GM18520 (cell line): Measurements from ENCODE around the gene CENPF.

Source experiments
- ATAC-seq: cut with Tn5 transposase; IDR thresholded peaks from one replicate; pipeline ENCODE4 v1.9.1; 2021; ENCODE audit not compliant: unreplicated experiment

The CENPF gene

DNA sequence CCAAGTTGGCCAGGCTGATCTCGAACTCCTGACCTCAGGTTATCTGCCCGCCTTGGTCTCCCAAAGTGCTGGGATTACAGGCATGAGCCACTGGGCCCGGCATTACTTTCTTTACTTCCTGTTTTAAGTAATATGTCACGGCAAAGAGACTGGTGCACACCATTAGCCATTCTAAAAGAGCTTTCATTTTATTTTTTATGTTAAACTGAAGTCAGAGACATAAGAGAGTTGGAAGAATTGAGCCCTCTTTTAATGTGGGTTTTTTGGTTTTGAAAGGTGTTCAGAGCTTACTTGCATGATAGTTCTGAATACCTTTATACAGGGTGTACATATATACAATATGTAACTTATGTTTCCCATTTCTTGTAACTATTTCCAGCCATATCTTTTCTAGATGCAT, 14.3 kb downstream of the CENPF start:
- no peak for ATAC-seq

DNA sequence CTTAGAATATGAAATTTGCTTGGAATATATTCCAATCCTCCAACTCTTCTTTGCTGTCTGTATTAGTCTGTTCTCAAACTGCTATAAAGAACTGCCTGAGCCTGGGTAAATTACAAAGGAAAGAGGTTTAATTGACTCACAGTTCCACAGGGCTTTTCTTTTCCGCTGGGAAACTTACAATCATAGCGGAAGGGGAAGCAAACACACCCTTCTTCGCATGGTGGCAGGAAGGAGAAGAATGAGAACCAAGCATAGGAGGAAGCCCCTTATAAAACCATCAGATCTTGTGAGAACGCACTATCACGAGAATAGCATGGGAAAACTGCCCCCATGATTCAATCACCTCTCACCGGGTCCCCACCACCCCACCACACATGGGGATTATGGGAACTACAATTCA, 14.8 kb downstream of the CENPF start:
- ATAC-seq, result no peak

DNA sequence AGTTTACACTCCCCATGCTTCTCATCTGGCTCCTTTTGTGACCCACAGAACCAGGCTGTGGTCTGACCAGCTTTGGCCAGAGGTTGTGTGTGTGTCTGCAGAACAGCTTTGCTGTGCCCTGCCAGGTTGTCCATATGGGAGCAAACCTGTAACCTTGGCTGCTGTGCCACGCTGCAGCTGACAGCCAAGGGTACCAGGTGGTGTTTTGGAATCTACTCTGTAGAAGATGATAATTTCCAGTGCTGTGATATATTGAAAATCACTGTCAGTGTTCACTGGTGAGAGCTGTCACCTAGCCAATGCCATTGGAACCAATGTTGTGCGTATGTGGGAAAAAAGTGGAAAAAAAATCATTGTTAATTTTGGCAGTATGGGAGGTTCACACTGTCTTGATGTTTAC, 18.2 kb downstream of the CENPF start:
- no peak for ATAC-seq

DNA sequence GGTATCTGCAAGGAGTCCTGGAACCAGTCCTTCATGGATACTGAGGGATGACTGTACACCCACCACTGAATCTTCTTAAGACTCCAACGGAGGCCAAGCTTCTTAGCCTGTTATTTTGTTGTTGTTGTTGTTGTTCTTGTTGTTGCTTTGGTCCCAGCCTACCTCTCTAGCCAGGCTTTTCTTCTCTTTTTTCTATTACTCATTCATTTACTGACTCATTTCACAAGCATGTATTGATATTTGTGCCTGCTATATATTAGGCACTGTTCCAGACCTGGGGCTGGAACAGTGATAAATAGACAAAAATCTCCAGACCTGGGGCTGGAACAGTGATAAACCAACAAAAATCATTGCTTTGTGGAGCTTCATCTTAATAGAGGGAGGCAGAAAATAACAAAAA, 20.4 kb downstream of the CENPF start:
- no peak for ATAC-seq

DNA sequence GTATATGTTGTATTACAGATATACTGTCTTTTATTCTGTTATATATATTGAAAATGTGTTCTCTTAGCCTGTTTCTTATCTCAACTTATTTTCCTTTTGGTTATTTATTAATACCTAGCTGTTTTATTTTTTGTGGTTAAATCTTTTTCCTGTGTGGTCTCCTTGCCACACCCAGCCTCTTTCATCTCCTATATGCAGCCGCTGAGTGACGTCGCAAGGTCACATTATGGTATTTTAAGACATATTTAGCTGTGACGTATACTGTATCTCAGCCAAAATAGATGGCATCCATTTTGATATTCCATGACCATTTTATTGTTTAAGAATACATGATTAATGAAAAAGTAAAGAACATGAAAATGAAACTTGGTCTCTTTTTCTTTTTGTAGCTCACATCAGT, 29.1 kb downstream of the CENPF start:
- ATAC-seq, result no peak

DNA sequence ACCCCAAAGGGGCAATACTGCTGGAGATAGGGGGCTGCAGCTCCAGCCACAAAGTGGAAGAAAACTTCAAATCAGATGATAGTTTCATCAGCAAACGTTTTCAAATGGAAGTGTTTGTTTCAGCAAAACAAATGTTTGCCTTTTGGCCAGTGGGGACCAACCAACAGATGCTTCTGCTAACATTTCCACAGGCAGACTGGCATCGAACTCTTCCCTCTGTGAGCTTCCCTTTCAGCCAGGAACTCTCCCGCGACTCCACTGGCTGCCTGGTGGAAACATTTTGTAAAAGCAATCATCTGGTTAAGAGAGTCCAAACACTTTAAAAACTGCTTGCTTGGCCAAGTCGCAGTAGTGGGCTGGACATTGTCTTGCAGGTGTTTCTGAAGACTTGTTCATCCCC, 30.7 kb downstream of the CENPF start:
- no peak for ATAC-seq

DNA sequence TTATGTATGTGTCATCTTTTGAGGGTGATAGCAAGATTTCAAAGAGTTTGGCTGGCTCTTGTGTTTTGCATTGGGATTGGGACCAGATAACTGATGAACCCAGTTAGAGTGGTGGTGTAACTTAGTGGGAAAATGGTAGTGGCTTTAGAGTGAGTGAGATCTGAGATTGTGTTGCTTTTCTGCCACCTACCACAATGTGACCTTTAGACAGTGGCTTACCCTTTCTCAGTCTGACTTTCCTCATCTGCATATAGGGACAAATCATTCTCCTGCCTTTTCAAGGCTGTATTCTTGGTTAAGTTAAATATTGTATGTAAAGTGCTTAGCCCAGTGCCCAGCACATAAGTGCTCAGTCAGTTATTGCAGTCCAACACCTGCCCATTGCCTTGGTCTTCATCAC, 31.3 kb downstream of the CENPF start:
- peak; percentile 77 for ATAC-seq

DNA sequence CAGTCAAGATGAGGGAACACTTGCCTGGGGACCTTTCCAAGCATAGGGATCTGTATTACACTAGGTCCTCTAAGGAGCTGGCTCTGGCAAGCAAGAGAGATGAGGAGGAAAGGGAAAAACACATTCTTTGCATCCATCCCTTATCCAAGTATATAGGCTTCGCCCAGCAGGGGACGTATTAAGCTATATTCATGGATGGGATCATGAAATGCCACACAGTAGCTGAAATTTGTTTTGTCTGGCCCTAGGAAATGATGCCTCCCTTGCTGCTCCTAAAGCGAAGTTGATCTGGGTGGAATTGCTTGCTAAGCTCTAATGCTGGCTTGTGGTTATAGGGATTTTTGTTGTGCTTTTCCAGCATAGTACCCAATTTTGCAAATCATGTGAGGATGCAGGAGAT, 32.1 kb downstream of the CENPF start:
- no peak for ATAC-seq

DNA sequence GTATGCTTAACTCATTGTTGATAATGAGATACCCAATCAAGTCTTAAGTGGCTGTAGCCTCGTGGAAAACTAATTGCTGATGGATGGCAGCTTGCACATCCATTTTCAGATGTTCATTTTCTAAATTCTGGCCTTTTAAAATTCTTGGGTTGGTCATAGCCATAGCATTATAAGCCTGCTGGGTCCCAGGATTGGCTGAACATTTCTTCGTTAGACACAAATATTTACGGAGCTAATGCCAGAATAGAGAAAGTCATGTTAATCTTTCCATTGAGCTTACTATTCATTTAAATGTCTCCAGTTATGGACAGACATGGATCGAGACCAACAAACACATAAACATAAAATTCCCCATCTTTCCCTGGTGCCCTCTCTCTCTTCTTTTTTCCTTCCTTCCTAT, 32.5 kb downstream of the CENPF start:
- no peak for ATAC-seq

DNA sequence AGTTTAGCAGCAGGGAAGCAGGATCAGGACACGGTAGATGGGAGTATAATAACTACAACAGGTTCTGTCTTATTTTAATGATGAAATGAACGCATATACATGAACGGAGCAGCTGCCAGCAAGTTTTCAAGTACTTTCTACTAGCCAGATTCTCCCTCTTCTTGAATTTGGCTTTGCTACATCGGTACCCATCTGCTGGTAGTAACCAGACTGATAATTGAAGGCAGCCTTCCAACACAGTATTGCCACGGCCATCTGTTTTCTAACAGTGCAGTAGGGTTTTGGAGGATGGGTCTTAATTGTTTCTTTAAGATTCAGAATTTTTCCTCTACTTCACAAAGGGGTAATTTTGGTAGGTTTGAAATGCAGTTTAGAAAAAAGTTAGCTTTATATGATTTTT, 33.4 kb downstream of the CENPF start:
- ATAC-seq, result no peak

DNA sequence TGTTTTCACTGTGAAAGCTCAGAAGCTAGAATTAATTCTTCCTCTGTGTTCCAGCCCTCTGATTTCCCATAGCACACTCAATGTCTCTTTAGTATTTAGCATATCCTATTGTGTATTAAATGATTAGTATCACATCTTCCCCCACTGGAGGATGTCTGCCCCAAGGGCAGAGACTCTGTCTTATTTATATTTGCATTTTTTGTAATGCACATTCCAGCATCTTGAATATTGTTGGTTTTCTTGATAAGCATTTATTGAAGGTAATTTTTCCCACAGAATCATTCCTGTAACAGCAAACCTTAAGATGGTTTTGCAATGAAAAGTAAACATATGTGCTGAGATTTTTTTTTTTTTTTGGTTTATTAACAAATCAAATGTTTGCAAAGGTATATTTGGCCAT, 34.1 kb downstream of the CENPF start:
- ATAC-seq, result no peak

DNA sequence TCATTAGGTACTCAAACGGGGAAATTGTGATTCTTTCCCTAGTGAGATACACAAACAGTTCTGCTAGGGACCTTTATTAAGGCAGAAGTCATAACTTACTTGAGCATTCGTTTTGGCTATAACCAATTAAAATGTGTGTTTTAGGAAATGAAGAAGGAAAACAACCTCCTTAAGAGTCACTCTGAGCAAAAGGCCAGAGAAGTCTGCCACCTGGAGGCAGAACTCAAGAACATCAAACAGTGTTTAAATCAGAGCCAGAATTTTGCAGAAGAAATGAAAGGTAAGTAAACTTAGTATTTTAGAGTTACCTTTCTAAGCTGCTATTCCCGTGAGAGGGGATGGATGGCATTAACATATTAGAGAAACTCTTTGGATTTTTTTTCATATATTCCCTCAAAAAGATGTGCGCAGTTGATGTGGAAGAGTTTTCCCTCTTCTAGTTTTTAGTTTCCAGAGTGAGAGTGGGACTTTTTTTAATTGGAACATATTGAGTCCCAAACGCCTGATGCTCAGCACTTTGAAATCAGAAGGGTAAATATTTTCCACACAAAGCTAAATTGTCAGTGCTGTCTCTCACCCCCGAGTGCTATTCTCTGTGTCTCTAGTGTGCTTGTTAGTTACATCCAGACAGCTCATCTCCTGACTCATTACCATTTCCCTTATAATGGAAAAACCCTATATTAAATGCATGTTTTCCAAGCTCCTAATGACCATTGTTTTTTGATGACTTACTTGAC, 34.9 kb downstream of the CENPF start:
- ATAC-seq, result peak; percentile 49

DNA sequence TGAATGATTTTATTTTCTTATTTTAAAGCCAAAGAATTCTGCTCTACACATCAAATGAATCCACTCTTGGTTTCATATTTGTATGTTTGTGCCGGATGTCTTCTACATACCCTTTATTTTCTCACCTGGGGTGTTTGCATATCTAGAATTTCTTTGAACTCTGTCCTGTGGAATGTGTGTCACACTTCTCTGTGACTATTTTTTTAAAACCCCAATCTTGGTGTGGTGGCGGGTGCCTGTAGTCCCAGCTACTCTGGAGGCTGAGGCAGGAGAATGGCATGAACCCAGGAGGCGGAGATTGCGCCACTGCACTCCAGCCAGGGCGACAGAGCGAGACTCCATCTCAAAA, 35.4 kb downstream of the CENPF start:
- no peak for ATAC-seq

DNA sequence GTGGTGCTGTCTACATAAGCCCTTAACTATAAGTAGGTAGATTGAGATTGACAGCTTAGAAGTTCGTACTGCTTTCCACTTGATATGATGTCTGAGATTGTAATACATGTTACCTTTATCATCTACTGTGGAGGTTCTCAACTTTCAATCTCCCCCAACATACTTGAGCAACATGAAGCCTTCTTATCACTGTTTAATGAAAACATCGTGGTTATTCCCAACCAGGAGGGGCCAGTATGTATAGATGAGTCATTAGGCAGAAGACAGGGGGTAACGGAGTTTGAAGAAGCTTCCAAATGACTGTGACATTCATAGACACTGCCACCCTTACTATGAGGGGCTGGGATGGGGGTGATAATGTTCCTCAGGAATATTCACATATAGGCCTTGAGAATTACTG, 36.0 kb downstream of the CENPF start:
- ATAC-seq, result no peak

DNA sequence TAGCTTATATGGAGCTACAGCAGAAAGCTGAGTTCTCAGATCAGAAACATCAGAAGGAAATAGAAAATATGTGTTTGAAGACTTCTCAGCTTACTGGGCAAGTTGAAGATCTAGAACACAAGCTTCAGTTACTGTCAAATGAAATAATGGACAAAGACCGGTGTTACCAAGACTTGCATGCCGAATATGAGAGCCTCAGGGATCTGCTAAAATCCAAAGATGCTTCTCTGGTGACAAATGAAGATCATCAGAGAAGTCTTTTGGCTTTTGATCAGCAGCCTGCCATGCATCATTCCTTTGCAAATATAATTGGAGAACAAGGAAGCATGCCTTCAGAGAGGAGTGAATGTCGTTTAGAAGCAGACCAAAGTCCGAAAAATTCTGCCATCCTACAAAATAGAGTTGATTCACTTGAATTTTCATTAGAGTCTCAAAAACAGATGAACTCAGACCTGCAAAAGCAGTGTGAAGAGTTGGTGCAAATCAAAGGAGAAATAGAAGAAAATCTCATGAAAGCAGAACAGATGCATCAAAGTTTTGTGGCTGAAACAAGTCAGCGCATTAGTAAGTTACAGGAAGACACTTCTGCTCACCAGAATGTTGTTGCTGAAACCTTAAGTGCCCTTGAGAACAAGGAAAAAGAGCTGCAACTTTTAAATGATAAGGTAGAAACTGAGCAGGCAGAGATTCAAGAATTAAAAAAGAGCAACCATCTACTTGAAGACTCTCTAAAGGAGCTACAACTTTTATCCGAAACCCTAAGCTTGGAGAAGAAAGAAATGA, 37.6 kb downstream of the CENPF start:
- ATAC-seq, result no peak

DNA sequence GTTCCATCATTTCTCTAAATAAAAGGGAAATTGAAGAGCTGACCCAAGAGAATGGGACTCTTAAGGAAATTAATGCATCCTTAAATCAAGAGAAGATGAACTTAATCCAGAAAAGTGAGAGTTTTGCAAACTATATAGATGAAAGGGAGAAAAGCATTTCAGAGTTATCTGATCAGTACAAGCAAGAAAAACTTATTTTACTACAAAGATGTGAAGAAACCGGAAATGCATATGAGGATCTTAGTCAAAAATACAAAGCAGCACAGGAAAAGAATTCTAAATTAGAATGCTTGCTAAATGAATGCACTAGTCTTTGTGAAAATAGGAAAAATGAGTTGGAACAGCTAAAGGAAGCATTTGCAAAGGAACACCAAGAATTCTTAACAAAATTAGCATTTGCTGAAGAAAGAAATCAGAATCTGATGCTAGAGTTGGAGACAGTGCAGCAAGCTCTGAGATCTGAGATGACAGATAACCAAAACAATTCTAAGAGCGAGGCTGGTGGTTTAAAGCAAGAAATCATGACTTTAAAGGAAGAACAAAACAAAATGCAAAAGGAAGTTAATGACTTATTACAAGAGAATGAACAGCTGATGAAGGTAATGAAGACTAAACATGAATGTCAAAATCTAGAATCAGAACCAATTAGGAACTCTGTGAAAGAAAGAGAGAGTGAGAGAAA, 38.4 kb downstream of the CENPF start:
- no peak for ATAC-seq

DNA sequence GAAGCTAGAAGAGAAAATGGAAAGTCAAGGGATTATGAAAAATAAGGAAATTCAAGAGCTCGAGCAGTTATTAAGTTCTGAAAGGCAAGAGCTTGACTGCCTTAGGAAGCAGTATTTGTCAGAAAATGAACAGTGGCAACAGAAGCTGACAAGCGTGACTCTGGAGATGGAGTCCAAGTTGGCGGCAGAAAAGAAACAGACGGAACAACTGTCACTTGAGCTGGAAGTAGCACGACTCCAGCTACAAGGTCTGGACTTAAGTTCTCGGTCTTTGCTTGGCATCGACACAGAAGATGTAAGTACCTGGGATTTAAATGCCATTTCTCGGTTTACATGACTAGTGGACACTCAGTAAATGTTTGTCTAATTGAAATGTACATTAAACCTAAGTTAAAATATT, 40.0 kb downstream of the CENPF start:
- no peak for ATAC-seq

DNA sequence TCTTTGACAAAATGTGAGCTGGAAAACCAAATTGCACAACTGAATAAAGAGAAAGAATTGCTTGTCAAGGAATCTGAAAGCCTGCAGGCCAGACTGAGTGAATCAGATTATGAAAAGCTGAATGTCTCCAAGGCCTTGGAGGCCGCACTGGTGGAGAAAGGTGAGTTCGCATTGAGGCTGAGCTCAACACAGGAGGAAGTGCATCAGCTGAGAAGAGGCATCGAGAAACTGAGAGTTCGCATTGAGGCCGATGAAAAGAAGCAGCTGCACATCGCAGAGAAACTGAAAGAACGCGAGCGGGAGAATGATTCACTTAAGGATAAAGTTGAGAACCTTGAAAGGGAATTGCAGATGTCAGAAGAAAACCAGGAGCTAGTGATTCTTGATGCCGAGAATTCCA, 42.7 kb downstream of the CENPF start:
- no peak for ATAC-seq

DNA sequence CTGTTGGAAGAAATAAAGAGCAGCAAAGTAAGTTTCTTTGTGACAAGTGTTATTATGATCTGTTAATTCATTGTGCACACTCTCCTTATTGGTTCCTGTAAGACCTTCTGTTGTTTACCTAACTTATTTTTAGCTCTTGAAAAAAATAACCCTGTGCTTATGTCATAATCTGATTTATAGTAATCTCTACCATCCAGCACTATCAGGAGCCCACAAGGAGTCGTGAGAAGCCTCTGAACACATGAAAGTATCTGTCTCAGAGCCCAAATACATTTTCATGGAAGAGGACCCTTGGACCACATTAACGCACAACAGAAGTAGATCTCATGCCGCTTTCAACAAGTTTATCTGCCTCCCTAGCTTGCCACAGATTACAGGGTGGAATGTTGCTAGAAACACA, 45.8 kb downstream of the CENPF start:
- ATAC-seq, result no peak

DNA sequence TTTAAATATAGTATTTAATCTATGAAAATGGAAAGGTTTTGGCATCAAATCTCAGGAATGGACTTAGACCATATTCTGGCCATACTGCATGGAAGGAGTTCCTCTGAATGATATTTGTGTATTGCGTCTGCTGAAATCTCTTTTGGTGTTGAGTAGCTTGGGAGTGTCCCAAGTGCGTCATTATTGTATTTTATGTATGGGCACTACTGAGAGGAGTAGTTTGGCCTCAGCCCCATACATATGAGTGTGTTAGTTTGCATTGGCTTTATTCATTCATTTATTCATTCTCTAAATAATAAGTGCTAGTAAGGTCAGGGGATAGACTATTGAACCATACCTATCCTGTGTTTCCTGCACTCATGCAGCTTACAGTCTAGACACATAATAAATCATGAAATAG, 46.6 kb downstream of the CENPF start:
- ATAC-seq, result no peak

DNA sequence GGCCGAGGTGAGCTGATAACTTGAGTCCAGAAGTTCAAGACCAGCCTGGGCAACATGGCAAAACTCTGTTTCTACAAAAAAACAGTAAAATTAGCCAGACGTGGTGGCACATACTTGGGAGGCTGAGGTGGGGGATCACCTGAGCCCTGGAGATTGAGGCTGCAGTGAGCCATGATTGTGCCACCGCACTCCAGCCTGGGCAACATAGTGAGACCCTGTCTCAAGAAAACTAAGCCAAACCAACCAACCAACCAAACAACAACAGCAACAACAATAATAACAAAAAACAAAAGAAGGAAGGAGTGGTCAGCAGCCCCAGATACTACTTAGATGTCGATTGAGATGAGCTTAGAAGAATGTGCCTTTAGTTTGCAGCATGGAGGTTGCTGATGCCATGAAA, 47.7 kb downstream of the CENPF start:
- no peak for ATAC-seq

DNA sequence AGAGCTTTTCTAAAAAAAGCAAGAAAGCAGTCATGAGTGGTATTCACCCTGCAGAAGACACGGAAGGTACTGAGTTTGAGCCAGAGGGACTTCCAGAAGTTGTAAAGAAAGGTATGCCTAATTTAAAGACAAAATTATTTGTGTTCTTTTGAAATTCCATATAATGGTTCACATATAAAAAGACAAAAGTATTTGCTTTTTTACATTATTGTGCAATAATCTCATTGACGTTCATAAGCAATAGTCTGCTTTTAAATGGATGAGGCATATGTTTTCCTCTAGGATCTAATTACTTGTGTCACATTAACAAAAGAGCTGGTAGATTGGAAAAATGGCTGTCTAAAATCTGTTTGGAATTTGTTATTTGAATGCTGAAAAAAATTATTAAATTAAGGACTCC, 54.3 kb downstream of the CENPF start:
- no peak for ATAC-seq
